HG03521 (cell line): ENCODE results near the gene ZBTB7B.

Experiments used
- ATAC-seq: cut with Tn5 transposase; IDR thresholded peaks from one replicate; pipeline ENCODE4 v1.9.1; 2021; ENCODE audit warnings: mild to moderate bottlenecking, moderate library complexity; ENCODE audit not compliant: unreplicated experiment

ZBTB7B gene

GRCh38 chr1:155034318-155035208 is 32.0 kb downstream of the ZBTB7B start:
- no peak for ATAC-seq

- ATAC-seq = no peak
Observed at GRCh38 chr1:155035936-155036335, 33.3 kb downstream of the ZBTB7B start.

GRCh38 chr1:155037043-155037442 is 34.4 kb downstream of the ZBTB7B start:
- ATAC-seq = no peak

- ATAC-seq = no peak
Observed at GRCh38 chr1:155037851-155038441, 35.3 kb downstream of the ZBTB7B start.

GRCh38 chr1:155038602-155039307 is 36.2 kb downstream of the ZBTB7B start:
- ATAC-seq = no peak

GRCh38 chr1:155039308-155039669 is 36.7 kb downstream of the ZBTB7B start:
- no peak for ATAC-seq

GRCh38 chr1:155040358-155041093 is 37.9 kb downstream of the ZBTB7B start:
- no peak for ATAC-seq

- no peak for ATAC-seq
Observed at GRCh38 chr1:155042789-155043188, 40.2 kb downstream of the ZBTB7B start.

GRCh38 chr1:155043301-155043702 is 40.7 kb downstream of the ZBTB7B start:
- ATAC-seq = no peak

GRCh38 chr1:155043793-155044192 is 41.2 kb downstream of the ZBTB7B start:
- no peak for ATAC-seq

- ATAC-seq = no peak
Observed at GRCh38 chr1:155044365-155044764, 41.8 kb downstream of the ZBTB7B start.

GRCh38 chr1:155044812-155045657 is 42.4 kb downstream of the ZBTB7B start:
- no peak for ATAC-seq

- ATAC-seq = no peak
Observed at GRCh38 chr1:155048449-155049334, 46.1 kb downstream of the ZBTB7B start.

GRCh38 chr1:155049651-155050559 is 47.3 kb downstream of the ZBTB7B start:
- no peak for ATAC-seq

- peak; percentile 65 for ATAC-seq
Observed at GRCh38 chr1:155050560-155051341, 48.1 kb downstream of the ZBTB7B start, which contains the start of gene ADAM15. Gene ADAM15, plus strand, starts transcription at chr1:155051316. Its CDS starts 71 bp downstream, at chr1:155051387.

GRCh38 chr1:155051342-155051776 is 48.8 kb downstream of the ZBTB7B start:
- no peak for ATAC-seq

GRCh38 chr1:155051777-155052398 is 49.3 kb downstream of the ZBTB7B start:
- ATAC-seq = no peak
